ENCODE measurements around the gene SLC7A5.

GRCh38 chr16:87834668-87835473, 34.4 kb downstream of the SLC7A5 start:
- TF ChIP-seq CTCF (IDR thresholded peaks at IDR 0.05) (no peak), REST (IDR thresholded peaks at IDR 0.05) (no peak), SREBF2 (IDR thresholded peaks at IDR 0.05) (no peak), POLR2A (IDR thresholded peaks at IDR 0.05; ENCODE audit: low read length) (no peak), BCL3 (IDR thresholded peaks at IDR 0.05) (no peak), RCOR1 (IDR thresholded peaks at IDR 0.05; ENCODE audit: low read depth, low read length) (no peak), HOXA7 (CRISPR knock-in tag; IDR thresholded peaks at IDR 0.05) (no peak; the same call in none of the 2 replicates), RAD21 (conservative IDR thresholded peaks at IDR 0.05 in 1 of 2, IDR thresholded peaks at IDR 0.05 in 1 of 2) (no peak)

Data from A549 (cell line).